SU-DHL-6 (cell line): ENCODE results near the gene NPAS2.

Source experiments
- H2AFZ ChIP-seq: fragments of 200-600 bp; sonication (generic); 2 replicates; pipeline ENCODE4 v1.6.1; 2014; ENCODE audit warnings: low read depth, mild to moderate bottlenecking, moderate library complexity, mixed read lengths, antibody characterized with exemption, low read length; ENCODE audit not compliant: severe bottlenecking
- H3F3A ChIP-seq: fragments of 200-600 bp; shearing (Covaris generic); 2 replicates; pipeline ENCODE4 v1.6.0; 2016; ENCODE audit warnings: antibody characterized with exemption, mild to moderate bottlenecking; ENCODE audit not compliant: insufficient read depth
- H3K27ac ChIP-seq: fragments of 200-600 bp; sonication (generic); 2 replicates; pipeline ENCODE4 v1.5.1; 2016; ENCODE audit warnings: low read depth, mild to moderate bottlenecking, low read length, moderate library complexity, mixed read lengths
- H3K27me3 ChIP-seq: fragments of 200-600 bp; sonication (generic), shearing (Covaris generic); 2 replicates; pipeline ENCODE4 v1.6.0; 2014; ENCODE audit warnings: mild to moderate bottlenecking, low read length
- H3K36me3 ChIP-seq: fragments of 200-600 bp; sonication (generic); 2 replicates; pipeline ENCODE4 v1.6.1; 2014; ENCODE audit warnings: mild to moderate bottlenecking, low read length, mixed read lengths
- H3K4me2 ChIP-seq: fragments of 300-600, 200-600 bp; shearing (Covaris generic), sonication (generic); 2 replicates; pipeline ENCODE4 v1.6.0; 2014; ENCODE audit warnings: low read length, low read depth, mild to moderate bottlenecking; ENCODE audit not compliant: poor library complexity, severe bottlenecking
- H3K4me3 ChIP-seq: fragments of 200-600 bp; sonication (generic); 2 replicates; pipeline ENCODE4 v1.5.1; 2014; ENCODE audit warnings: antibody characterized with exemption, low read length, mild to moderate bottlenecking, mixed read lengths; ENCODE audit not compliant: insufficient read depth, poor library complexity, severe bottlenecking
- H3K79me2 ChIP-seq: fragments of 200-600 bp; sonication (generic); 2 replicates; pipeline ENCODE4 v1.6.1; 2014; ENCODE audit warnings: mild to moderate bottlenecking, low read length, moderate library complexity; ENCODE audit not compliant: insufficient read depth
- H3K9ac ChIP-seq: fragments of 200-600 bp; sonication (generic); 2 replicates; pipeline ENCODE4 v1.7.0; 2014; ENCODE audit warnings: mild to moderate bottlenecking, low read length
- H3K9me2 ChIP-seq: fragments of 200-600 bp; sonication (generic); replicated peaks from 2 replicates; pipeline ENCODE4 v1.6.1; 2014; ENCODE audit warnings: low read length; ENCODE audit not compliant: insufficient read depth
- H3K9me3 ChIP-seq: fragments of 200-600 bp; sonication (generic); 2 replicates; pipeline ENCODE4 v1.6.1; 2014; ENCODE audit warnings: low read length, mixed read lengths; ENCODE audit not compliant: insufficient read depth
- H4K20me1 ChIP-seq: fragments of 200-600 bp; sonication (generic); 2 replicates; pipeline ENCODE4 v1.6.1; 2014; ENCODE audit warnings: low read depth, mild to moderate bottlenecking, antibody characterized with exemption, low read length, moderate library complexity, mixed read lengths
- CTCF ChIP-seq: fragments of 200-600 bp; sonication (generic); IDR thresholded peaks from one replicate; pipeline ENCODE4 v1.5.1; 2017; ENCODE audit warnings: antibody characterized with exemption, mild to moderate bottlenecking, low read length, moderate library complexity; ENCODE audit not compliant: insufficient read depth, poor library complexity, severe bottlenecking
- EZH2phosphoT487 ChIP-seq: fragments of 200-600 bp; sonication (generic), shearing (Covaris generic); conservative IDR thresholded peaks from 2 replicates; pipeline ENCODE4 v1.6.1; 2018; ENCODE audit warnings: mild to moderate bottlenecking, antibody characterized with exemption, low read length, moderate library complexity, mixed read lengths

The NPAS2 gene

GRCh38 chr2:100845141-100845991 is 25.4 kb downstream of the NPAS2 start:
- no peak overlapping the region for H3K4me2 ChIP-seq
- no peaks in the 10 kb centered on the region for H3K36me3 ChIP-seq
- H3K9me2 ChIP-seq, result no peaks in the 10 kb centered on the region
- TF ChIP-seq CTCF (no peak), EZH2phosphoT487 (no peak)
- H3K9ac ChIP-seq, result no peak overlapping the region
- H3K27me3 ChIP-seq, result 0 out of 2 replicates have a peak, but pooled peaks cover 4% of the 10 kb centered on the region
- H2AFZ ChIP-seq, result no peak overlapping the region
- H3K9me3 ChIP-seq, result no peaks in the 10 kb centered on the region
- no peaks in the 10 kb centered on the region for H3K79me2 ChIP-seq
- no peak overlapping the region for H3K27ac ChIP-seq
- no peak overlapping the region for H3K4me3 ChIP-seq
- H3F3A ChIP-seq, result no peaks in the 10 kb centered on the region
- H4K20me1 ChIP-seq, result no peaks in the 10 kb centered on the region

- H3K27ac ChIP-seq, result no peak overlapping the region
- no peak overlapping the region for H3K4me3 ChIP-seq
- no peaks in the 10 kb centered on the region for H3F3A ChIP-seq
- H3K27me3 ChIP-seq, result 0 out of 2 replicates have a peak, but pooled peaks cover 4% of the 10 kb centered on the region
- H3K9me2 ChIP-seq, result no peaks in the 10 kb centered on the region
- H2AFZ ChIP-seq, result no peak overlapping the region
- TF ChIP-seq EZH2phosphoT487 (no peak), CTCF (no peak)
- H3K79me2 ChIP-seq, result no peaks in the 10 kb centered on the region
- H3K36me3 ChIP-seq, result no peaks in the 10 kb centered on the region
- no peak overlapping the region for H3K9ac ChIP-seq
- H3K9me3 ChIP-seq, result no peaks in the 10 kb centered on the region
- H3K4me2 ChIP-seq, result no peak overlapping the region
- H4K20me1 ChIP-seq, result no peaks in the 10 kb centered on the region
Observed at GRCh38 chr2:100846716-100847115, 26.8 kb downstream of the NPAS2 start.

- no peaks in the 10 kb centered on the region for H3K27me3 ChIP-seq
- no peaks in the 10 kb centered on the region for H3K79me2 ChIP-seq
- no peak overlapping the region for H3K27ac ChIP-seq
- H3K36me3 ChIP-seq, result no peaks in the 10 kb centered on the region
- H3K9me2 ChIP-seq, result no peaks in the 10 kb centered on the region
- H3K4me3 ChIP-seq, result no peak overlapping the region
- H4K20me1 ChIP-seq, result no peaks in the 10 kb centered on the region
- no peaks in the 10 kb centered on the region for H3K9me3 ChIP-seq
- no peak overlapping the region for H3K4me2 ChIP-seq
- no peak overlapping the region for H2AFZ ChIP-seq
- no peaks in the 10 kb centered on the region for H3F3A ChIP-seq
- TF ChIP-seq EZH2phosphoT487 (no peak), CTCF (no peak)
- no peak overlapping the region for H3K9ac ChIP-seq
Observed at GRCh38 chr2:100852447-100852846, 32.5 kb downstream of the NPAS2 start.
